ENCODE measurements around the gene FOXO6.

FOXO6 gene

DNA sequence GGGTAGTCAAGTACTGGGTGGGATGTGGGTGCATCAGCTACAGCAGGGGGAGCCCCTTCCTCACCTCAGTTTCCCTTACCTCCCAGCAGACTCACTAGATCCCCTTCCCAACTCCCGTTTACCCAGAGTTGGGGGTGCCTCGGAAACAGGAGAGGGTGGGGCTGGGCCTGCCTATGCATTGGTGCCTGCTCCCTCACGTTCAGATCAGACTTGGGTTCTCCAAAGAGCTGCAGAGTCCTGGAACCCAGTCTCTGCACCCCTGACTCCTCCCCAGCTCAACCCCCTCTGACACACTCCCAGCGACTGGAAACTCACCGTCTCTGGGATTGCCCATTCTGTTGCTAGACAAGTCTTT, 6.0 kb downstream of the FOXO6 start:
- DNase-seq (ENCODE audit: low read depth): no peak

DNA sequence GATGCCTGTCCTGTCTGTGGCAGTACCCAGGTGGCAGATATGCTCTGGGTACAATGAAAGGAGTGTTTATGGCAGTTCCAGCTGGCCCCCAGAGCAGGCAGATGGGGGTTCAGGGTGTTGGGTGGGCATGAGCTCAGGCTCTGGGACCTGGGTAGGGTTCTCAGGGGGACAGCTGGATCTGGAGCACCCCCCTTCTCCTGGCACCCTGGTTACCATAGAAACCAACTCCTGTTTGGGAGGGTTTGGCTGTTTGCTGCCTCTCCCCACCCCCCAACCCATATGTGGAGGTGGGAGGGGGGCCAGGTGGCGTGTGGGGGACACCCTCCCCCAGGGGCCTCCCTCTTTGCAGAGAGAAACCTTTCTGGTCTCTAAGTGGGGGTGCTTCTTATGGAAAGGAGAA, 7.1 kb downstream of the FOXO6 start:
- DNase-seq (ENCODE audit: low read depth): no peak

DNA sequence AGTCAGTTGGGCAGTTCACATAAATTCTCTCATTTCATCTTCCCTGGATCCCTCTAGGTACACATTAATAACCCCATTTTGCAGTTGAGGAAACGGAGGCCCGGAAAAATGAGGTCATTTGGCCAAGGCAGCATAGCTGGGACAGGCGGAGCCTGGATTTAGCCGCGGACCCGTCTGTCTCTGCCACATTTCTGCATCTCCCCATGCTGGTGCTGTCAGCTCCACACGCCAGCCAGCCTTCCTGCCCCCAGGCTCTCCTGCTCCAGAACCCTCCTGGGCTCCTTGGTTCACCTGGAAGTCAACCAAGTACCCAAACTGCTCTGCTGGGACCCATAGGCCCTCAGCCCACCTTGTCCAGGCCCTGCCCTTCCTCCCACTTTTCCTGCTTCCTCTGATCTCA, 7.6 kb downstream of the FOXO6 start:
- no peak for DNase-seq (ENCODE audit: low read depth)

GRCh38 chr1:41369531-41369930, 8.3 kb downstream of the FOXO6 start:
- no peak for DNase-seq (ENCODE audit: low read depth)

DNA sequence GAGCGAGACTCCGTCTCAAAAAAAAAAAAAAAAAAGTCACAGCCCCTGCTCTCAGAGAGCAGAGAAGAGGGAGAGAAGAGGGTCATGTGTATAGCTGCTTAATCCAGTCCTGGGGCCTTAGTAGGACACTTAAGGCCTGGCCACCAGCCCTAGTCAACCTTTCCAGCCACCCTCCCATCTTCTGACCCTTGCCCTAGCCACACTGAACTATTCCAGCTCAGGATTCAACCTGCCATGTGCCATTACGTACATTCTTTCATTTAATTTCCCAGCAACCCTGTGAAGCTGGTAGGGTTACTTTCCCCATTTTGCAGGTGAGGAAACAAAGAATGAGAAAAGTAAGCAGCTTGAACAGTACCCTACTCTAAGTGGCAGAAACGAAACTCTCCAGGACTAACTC, 9.0 kb downstream of the FOXO6 start:
- DNase-seq (ENCODE audit: low read depth): no peak

DNA sequence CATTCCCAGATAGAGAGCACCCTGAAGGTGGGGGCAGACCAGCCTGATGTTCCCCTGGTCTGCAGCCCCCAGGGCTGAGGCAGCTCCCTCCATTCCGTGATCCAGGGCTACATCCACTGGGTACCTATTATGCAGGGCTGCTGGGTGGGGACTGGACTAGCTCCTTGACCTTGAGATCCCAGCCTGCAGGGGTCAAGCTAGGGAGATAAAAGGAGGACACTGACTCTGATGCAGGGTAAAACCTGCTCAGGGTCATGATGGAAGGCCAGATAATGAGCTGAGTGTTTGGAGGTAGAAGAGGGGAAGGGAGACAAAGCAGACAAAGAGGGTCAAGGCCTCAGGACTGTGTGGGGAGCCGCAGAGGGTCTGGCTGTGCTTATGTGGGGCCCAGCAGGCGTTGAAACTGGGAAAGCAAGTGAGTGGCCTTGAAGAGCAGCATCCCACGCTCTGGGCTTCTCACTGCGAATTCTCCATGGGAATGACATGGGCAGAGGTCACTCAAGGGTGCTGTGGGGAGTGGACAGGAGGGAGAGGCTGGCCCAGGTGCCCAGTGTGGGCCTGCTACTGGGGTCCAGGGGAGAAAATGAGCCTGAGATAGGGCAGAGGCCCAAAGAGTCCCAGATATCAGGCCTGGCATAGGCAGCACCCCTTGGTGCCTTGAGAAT, 9.7 kb downstream of the FOXO6 start:
- DNase-seq (ENCODE audit: low read depth): no peak

DNA sequence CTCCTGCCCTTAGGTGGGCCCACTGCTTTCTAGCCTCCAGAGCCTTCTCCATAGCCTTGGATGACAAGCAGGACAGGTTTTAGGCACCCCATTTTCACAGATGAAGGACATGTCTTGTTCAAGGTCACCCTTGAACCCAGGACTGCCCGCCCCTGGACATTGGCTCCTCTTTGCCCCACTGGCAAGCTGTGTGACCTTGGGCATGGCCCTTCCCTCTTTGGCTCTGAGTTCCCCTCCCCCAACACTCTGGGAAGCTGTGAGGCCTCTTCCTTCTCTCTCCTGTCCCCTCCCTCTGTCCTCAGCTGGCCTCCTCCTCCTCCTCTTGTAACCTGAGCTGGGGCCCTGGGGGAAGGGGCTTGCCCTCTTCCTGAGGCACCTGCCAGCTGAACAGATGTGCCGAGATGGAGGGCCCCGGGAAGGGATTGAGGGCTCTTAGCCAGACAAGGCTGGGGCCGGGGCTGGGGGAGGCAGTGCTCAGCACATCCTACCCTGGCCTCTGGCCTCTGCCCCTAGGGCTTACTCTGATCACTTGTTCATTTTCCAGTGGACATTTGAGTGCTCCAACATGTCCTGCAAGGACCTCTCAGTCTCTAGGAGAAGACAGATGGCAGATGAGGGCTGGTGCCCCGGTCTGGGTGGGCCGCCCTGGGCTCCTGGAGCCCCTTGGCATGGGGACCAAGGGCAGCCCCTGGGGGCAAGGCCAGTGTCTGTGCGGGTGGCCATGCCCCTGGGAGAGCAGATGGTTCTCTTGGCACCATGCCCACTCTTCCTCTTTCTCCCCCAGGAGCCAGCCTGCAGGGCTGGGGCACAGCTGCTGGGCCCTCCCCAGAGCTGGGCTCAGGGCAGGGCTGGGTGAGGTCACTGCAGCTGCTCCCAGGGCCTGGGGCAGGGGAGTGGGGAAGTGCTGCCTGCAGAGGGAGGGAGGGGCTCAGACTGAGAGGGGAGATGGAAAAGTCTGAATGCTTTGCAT, 10.7 kb downstream of the FOXO6 start:
- DNase-seq (ENCODE audit: low read depth): no peak

DNA sequence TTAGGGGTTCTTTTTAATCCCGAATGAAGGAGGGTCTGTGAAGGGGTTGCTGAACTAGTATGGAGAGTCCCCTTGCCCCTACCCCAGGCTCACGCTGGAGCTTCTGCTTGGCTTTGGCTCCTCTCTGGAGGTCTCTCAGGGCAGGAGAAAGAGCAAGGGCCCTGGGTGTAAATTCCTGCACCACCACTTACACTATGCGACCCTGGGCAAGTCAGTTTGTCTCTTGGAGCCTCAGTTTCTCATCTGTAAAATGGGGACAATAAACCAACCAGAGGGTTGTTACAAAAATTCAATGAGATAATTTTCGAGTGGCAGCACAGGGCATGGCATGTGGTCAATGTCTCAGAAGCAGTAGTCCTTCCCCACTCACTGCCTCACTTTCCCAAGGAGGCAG, 11.4 kb downstream of the FOXO6 start:
- no peak for DNase-seq (ENCODE audit: low read depth)

- DNase-seq (ENCODE audit: low read depth): no peak
Observed at GRCh38 chr1:41373373-41373772, 12.1 kb downstream of the FOXO6 start.

DNA sequence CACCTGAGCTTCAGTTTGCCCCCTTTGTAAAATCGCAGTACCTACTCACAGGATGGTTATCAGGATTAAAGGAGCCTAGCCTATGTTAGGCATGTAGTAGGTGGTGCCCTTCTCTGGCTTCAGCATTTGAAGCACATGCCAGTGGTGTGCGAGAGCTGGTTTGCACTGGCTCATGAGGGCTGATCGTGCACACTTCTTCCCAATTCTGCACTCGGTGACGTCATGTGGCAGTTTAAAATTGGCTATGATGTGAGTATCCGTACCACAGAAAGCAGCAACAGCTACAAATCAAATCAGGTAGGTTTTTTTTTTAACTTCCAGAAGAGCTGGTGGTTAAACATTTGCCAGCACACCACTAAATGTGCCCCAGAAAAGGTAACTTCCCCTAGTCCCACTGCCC, 13.5 kb downstream of the FOXO6 start:
- no peak for DNase-seq (ENCODE audit: low read depth)

DNA sequence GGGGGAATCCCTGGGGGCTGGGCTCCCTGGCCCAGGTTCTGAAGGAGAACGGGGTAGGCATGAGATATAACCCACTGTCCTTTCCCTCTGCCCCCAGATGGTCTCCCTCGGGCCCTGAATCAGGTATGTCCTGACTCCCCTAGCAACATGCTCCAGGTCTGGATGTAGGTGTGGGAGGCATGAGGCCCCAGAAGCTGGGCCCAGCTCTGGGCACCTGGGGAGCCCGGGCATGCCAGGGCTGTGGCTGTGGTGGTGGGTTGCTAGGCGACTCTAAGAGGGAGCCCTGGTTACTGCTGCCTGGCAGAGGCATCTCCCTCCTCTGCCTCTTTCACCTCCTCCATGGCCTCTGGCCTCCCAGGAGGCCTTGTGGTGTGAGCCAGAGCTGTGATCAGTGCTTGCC, 16.2 kb downstream of the FOXO6 start:
- no peak for DNase-seq (ENCODE audit: low read depth)

GRCh38 chr1:41378222-41378621, 17.0 kb downstream of the FOXO6 start:
- DNase-seq (ENCODE audit: low read depth): no peak

DNA sequence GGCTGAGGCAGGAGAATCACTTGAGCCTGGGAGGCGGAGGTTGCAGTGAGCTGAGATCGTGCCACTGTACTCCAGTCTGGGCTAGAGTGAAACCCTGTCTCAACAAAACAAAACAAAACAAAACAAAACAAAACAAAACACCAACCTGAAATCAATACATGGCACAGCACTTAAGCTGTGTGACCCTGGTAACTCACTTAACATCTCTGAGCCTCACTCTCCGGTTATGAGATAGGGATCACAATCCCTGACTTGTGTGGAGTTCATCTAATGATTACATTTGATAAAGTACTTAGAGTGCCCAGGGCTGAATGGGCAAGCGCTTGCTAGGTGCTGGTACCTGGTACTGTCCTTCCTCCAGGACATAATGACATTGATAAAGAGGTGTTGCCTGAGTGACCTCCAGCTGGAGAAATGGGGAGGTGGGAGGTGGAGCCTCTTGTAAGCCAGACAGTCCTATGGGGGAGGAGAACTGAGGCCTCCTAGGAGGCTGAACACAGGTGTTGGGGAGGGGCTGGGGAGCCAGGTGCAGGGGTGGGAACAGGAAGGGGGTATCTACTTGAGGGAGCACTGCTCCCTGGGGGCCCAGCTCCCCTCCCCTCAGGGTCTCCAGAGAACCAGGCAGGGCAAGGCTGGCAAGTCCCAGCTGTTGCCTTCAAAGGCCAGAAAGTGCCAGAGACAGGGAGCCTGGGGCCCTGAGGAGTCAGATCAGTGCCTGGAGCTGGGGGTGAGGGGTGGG, 17.9 kb downstream of the FOXO6 start:
- no peak for DNase-seq (ENCODE audit: low read depth)

DNA sequence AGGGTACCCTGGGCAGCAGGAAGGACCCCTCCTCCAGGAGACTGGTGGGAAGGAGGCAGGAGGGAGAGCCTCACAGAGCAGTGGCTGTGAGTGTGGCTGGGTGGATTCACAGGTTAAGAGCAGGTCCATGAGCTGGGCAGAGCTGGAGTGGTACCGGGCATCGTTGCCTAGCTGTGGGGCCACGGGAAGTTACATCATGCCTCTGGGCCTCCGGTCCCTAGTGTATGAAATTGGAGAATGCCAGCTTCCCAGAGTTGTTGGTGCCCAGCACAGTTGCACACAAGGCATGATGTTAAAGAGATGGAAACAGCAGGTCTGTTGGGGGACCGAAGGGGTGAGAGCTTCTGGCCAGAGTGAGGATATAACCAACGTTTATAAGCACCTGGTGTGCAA, 18.5 kb downstream of the FOXO6 start:
- no peak for DNase-seq (ENCODE audit: low read depth)

GRCh38 chr1:41380195-41380594, 19.0 kb downstream of the FOXO6 start:
- DNase-seq (ENCODE audit: low read depth): no peak

DNA sequence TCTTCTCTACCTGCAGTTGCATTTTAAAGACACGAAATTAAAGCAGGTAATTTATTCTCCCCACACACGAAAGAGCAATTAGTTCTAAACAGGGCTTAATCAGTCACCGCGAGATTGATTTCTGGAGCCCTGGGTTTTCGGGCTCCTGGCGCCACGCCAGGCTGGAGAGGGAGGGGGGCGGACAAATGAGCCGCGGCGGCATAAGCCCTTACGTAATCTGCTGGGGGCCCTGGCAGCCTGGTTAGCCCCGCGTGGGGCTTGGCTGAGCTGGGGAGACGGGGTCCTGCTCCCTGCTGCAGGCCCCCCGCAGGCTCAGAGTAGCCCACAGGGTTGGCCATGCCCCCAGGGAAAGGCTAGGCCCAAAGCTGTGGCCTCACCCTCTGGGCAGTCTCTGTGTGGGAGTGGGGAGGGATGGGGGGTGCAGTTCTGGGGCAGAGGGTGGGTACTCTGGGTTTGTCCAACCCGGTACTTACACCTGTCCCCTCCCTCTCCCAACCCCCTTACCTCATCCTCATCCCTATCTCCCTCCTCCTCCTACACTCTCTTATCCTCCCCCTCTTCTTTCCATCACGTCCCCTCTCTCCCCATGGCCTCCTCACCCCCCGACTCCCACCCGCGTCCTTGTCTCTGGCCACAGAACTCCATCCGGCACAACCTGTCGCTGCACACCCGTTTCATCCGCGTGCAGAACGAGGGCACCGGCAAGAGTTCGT, 19.9 kb downstream of the FOXO6 start:
- DNase-seq (ENCODE audit: low read depth): no peak

DNA sequence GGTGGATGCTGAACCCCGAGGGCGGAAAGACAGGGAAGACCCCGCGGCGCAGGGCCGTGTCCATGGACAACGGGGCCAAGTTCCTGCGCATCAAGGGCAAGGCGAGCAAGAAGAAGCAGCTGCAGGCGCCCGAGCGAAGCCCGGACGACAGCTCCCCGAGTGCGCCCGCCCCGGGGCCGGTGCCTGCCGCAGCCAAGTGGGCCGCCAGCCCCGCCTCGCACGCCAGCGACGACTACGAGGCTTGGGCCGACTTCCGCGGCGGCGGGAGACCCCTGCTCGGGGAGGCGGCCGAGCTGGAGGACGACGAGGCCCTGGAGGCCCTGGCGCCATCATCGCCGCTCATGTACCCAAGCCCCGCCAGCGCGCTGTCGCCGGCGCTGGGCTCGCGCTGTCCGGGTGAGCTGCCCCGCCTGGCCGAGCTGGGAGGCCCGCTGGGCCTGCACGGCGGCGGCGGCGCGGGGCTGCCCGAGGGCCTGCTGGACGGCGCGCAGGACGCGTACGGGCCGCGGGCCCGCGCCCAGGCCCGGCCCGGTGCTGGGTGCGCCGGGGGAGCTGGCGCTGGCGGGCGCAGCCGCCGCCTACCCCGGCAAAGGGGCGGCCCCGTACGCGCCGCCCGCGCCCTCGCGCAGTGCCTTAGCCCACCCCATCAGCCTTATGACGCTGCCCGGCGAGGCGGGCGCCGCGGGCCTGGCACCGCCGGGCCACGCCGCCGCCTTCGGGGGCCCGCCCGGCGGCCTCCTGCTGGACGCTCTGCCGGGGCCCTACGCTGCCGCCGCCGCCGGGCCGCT, 20.7 kb downstream of the FOXO6 start:
- DNase-seq (ENCODE audit: low read depth): no peak

DNA sequence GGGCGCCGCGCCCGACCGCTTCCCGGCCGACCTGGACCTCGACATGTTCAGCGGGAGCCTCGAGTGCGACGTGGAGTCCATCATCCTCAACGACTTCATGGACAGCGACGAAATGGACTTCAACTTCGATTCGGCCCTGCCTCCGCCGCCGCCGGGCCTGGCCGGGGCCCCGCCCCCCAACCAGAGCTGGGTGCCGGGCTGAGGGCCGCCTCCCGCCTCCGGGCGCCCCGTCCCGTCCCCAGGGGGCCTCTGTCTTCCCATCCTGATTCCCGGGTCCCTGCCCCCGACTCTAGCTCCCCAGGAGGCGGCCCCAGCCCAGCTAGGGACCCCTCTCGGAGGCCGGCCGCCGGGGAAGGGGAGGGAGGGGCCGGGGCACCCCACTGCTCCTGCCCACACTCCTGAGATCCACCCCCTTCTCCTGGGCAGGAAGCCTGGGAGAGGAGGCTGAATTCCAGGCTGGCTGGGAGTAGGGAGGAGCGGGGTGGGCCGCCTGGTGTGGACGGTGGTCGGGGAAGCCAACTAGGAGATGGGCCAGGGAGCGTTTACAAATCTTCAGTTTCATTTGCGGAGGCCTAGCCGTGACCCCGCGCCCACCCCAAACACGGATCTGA, 21.4 kb downstream of the FOXO6 start:
- DNase-seq (ENCODE audit: low read depth): no peak

DNA sequence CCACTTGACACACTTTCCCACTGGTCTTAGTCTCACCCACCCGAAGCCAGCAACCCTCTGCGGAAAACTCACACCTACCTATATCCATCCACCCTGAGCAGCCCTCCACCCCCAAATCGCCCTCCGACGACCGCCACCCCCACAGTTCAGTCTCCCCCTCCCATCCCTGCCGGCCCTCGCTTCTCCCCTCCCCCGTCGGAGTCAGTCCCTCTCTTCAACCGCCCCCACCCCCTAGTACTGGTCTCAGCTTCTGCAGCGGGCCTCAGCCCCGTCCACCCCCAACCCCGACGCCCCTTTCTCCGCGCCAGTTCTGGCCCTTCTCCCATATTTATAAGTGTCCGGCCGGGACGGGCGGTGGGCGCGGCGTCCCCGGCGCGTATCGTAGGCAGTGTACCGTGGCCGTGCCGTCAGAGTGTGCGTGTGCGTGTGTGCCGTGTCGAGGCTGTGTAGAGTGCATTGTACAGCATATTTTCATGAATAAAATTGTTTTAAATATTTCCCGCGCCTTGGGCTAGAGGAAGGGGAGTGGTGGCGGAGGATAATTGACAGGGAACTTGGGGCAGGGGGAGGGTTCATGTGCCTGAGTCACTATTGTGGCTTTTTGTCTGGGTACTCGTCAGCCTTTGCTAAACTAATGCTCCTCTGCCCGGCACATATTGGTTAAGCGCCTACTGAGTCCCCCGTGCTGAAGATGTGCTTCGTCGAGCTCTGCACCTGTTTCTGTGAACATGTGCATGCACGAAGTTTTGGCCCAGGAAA, 22.0 kb downstream of the FOXO6 start:
- no peak for DNase-seq (ENCODE audit: low read depth)

DNA sequence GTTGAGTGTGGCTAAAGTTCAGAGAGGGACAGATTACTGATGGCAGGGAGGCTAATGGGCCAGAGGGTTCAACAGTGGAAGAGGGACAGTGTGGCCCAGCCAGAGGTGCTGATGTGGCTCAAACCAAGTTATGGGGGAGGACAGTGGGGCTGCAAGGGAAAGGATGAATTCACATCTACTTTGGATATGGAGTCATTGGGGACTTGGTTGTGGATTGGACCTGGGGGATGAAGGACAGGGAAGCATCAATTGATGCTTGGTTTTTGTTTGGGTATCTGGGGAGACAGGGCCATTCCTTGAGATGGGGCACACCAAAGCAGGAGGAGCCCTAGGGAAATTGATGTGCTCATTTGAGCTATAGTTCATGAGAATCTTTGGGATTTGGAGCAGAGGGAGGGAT, 23.3 kb downstream of the FOXO6 start:
- DNase-seq (ENCODE audit: low read depth): no peak

Data from stromal cell of bone marrow (primary cell).